GM20431 (cell line): ENCODE data around the gene NIPAL3.
"Not testable (repeated sequence)": the region's sequence is repeated elsewhere in the genome, so short reads cannot be mapped to it uniquely, and the experiment has no call there.

Experiments
- in situ Hi-C: fragments of 300-500 bp; cut with MseI, MboI; formaldehyde crosslinking; loops from one replicate; pipeline ENCODE4 v1.15.0; 2020; ENCODE audit warnings: low sequenced_read_pairs; ENCODE audit not compliant: unreplicated experiment

The NIPAL3 gene

DNA sequence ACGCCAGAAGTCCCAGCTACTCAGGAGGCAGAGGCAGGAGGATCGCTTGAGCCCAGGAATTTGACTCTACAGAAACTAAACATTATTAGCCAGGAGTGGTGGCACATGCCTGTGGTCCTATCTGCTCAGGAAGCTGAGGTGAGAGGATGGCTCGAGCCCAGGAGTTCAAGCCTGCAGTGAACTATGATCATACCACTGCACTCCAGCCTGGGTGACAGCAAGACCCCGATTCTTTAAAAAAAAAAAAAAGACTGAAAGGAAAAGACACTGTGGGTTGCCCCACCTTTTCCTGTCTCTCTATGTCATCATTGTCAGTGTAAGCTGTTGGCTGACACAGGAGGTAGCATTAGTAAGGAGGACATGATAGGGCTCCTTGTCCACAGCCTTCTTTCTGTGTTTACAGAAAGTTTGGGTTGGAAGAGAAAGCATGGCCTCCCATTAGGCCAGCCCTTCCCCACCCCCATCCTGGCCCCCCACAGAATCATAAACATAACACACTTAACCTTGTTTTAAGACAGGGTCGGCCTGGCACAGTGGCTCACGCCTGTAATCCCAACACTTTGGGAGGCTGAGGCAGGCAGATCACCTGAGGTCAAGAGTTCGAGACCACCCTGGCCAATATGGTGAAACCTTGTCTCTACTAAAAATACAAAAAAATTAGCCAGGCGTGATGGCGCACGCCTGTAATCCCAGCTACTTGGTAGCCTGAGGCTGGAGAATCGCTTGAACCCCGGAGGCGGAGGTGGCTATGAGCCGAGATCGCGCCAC, 66.4 kb downstream of the NIPAL3 start:
- in situ Hi-C loops, result no loop called here

DNA sequence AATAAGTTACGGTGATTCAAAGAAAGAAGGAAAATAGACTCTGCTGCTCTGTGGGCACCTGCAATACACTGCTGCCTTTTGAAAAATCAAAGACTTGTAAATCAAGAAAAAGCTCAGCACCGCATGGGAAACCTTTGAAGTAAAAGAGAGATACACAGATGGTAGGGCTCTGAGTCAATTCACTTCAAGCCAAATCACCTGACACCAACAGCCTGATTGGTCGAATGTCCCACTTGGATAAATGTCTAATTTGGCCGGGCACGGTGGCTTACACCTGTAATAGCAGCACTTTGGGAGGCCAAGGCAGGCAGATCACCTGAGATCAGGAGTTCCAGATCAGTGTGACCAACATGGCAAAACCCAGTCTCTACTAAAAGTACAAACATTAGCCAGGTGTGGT, 67.8 kb downstream of the NIPAL3 start:
- in situ Hi-C loops, result no loop called here

DNA sequence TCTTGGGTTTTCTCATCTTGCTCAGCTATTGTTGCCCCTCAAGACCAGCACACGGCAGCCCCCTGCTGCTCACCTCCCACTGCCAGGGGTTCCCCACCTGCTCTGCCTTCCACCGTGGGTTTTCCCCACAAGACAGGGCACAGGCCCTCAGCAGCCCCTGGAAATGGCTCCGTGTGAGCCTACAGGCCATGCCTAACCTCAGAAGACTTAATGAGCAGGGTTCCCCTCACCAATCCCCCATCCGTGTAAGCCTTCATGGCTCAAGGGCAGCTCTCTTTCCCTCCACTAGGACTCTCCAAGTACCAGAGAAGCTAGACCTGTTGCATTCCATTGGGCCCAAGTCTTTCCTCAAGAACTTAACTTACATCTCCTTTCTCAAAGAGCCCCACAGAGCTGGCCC, 68.6 kb downstream of the NIPAL3 start:
- in situ Hi-C loops, result no loop called here

DNA sequence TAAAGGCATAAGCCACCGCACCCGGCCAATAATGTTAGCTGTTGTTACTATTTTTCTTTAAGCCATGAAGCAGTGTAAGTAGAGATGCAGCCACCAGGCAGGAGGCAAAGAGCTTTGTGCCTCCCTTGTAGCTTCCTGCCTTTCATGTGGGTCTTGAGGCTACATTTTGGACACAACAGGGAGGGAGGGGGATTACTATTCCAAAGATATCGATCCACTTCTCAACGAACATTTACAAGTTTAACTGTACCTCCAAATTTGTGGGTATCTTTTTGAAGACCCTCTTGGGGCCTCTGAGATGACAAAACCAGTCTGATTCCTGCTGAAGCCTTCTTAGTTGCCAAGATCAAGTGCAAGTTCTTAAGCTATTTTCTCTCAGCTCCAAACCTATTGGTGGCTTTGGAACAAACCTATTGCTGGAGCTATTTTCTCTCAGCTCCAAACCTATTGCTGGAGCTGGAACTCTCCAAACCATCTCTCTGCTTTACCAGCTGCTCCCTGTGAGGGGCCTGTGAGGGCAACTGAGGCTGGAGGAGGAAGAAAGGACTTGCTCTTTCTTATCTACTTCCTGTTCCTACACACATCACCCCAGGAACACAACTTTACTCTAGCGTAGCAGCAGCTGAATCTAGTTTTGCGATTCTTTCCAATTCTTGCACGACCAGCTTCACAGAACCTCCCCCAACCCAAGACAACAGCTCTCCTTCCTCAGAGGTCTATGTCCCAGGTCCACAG, 70.9 kb downstream of the NIPAL3 start:
- in situ Hi-C loops, result no loop called here

DNA sequence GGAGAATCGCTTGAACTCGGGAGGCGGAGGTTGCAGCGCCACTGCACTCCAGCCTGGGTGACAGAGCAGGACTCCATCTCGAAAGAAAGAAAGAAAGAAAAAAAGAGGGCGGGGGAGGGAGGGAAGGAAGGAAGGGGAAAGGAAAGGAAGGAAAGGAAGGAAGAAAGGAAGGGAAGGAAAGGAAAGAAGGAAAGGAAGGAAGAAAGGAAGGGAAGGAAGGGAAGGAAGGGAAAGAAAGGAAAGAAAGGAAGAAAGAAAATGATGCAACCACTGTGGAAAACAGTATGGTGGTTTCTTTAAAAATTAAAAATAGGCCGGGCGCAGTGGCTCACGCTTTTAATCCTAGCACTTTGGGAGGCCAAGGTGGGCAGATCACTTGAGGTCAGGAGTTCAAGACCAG, 71.9 kb downstream of the NIPAL3 start:
- in situ Hi-C loops, result no loop called here

DNA sequence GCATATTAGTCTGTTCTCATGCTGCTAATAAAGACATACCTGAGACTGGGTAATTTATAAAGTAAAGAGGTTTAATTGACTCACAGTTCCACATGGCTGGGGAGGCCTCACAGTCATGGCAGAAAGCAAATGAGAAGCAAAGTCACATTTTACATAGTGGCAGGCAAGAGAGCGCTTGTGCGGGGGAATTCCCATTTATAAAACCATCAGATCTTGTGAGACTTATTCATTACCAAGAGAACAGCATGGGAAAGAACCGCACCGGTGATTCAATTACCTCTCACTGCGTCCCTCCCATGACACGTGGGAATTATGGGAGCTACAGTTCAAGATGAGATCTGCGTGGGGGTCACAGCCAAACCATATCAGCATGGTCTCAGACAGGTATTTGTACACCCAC, 72.6 kb downstream of the NIPAL3 start:
- in situ Hi-C loops, result not testable (repeated sequence)

DNA sequence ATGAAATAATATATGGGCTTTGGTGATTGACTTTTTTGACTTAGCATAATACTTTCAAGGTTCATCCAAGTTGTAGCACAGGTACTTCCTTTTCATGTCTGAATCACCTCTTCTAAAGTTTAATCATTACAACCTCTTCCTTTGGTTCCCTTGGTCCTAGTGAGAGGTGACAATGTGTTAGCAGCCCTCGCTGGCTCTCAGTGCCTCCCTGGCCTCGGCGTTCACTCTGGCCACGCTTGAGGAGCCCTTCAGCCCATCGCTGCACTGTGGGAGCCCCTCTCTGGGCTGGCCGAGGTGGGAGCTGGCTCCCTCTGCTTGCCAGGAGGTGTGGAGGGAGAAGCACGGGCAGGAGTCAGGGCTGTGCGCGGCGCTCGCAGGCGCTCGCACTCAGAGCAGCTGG, 74.1 kb downstream of the NIPAL3 start:
- in situ Hi-C loops, result no loop called here

DNA sequence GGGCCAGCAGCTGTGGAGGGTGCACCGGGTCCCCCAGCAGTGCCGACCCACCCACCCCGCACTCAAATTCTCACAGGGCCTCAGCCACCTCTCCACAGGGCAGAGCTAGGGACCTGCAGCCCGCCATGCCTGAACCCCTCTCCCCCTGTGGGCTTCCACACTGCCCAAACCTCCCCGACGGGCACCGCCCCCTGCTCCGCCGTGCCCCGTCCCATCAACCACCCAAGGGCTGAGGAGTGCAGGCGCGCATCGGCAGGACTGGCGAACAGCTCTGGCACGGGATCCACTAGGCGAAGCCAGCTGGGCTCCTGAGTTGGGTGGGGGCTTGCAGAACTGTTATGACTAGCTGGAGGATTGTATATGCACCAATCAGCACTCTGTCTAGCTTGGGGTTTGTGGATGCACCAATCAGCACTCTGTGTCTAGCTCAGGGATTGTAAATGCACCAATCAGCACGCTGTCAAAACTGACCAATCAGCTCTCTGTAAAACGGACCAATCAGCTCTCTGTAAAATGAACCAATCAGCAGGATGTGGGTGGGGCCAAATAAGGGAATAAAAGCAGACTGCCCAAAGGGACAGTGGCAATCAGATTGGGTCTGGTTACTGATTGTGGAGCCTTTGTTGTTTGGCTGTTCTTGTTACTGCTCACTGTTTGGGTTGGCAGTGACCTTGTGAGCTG, 74.6 kb downstream of the NIPAL3 start:
- in situ Hi-C loops, result no loop called here

DNA sequence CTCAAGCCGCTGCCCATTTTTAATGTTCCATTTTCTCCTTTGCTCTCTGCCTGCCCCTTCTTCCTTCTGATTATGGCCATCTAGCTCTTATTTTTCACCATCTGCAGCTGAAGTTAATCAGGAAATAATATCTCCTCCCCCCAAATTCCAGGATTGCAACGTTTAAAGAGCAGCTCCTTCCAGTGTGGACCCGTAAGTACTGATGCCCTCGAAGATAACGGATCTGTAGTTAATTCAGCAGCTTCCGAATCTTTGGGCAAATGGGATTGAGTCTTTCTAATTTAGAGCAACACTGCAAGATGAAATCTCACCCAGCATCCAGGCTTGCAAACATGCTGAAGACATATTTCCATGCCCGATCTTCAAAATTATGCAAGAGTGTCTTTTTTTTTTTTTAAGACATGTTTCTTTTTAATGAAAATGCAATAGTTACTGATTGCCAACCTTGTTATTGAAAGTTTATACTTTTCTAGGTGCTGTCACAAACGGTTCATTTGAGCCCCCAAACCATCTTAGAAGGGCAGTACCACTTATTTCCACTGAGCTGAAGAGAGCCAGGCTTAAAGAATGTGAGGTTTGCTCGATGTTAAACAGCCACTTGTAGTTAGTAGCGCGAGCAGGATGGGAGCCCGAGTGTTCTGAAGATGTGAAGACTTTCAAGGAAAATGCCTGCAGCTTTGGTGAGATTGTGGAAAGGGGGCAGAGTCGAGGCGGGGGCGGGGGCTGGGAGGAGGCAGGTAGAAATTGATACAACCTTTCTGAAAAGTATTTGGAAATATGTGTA, 76.2 kb downstream of the NIPAL3 start:
- in situ Hi-C loops, result no loop called here

DNA sequence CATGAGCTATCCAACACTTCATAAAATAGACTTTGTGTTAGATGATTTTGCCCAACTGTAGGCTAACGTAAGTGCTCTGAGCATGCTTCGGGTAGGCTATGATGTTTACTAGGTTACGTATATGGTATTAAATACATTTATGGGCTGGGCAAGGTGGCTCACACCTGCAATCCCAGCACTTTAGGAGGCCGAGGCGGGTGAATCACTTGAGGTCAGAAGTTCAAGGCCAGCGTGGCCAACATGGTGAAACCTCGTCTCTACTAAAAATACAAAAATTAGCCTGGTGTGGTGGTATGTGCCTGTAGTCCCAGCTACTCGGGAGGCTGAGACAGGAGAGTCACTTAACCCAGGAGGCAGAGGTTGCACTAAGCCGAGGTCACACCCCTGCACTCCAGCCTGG, 77.3 kb downstream of the NIPAL3 start:
- in situ Hi-C loops, result not testable (repeated sequence)

DNA sequence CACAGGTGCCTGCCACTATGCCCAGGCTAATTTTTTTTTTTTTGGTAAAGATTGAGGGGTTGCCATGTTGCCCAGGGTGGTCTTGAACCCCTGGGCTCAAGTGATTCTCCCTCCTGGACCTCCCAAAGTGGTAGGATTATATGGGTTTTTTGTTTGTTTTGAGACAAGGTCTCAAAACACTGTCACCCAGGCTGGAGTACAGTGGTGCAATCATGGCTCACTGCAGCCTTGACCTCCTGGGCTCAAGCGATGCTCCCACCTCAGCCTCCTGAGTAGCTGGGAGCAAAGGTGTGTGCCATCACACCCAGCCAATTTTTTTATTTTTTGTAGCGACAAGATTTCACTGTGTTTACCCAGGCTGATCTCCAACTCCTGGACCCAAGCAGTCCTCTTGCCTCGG, 78.2 kb downstream of the NIPAL3 start:
- in situ Hi-C loops, result no loop called here

DNA sequence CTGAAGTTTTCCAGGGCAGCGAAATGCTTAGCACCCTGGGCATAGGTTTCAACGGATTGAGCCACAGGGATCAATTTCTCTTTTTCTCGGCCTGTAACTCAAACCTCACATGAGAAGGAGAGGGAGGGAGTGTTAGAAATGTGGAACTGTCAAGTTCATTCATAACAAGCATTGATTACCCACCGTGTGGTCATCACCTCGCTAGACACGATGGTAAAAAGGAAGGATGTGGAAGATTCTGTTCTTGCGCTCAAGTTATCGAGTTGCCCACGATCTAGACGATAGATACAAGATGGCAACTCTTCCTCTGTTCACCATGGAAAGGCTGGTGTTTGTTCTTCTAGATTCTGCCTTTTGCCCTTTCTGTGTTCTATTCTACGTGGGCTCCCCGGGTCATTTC, 83.0 kb downstream of the NIPAL3 start:
- in situ Hi-C loops, result no loop called here

DNA sequence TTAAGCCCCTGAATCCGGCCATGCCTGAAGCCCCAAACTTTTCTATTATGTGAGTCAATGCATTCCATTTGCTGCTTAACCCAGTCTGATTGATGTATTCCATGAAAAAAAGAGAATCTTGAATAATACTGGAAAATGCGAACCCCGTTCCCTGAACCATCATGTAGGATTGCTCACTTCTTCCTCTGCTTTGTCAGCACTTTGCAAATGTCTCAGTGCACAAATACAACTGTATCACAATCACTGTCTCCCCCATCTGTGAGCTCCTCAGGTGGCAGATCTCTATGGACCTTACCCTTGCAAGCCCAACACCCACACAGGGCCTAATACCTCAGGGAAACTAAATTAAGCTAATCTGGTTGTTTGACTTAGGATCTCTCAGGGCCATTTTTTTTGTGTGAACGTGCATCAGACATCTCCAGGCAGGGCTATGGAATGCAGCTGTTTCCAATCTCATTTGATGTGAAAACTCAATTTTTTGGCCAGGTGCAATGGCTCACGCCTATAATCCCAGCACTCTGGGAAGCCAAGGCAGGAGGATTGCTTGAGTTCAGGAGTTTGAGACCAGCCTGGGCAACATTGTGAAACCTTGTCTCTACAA, 84.9 kb downstream of the NIPAL3 start:
- in situ Hi-C loops, result no loop called here

DNA sequence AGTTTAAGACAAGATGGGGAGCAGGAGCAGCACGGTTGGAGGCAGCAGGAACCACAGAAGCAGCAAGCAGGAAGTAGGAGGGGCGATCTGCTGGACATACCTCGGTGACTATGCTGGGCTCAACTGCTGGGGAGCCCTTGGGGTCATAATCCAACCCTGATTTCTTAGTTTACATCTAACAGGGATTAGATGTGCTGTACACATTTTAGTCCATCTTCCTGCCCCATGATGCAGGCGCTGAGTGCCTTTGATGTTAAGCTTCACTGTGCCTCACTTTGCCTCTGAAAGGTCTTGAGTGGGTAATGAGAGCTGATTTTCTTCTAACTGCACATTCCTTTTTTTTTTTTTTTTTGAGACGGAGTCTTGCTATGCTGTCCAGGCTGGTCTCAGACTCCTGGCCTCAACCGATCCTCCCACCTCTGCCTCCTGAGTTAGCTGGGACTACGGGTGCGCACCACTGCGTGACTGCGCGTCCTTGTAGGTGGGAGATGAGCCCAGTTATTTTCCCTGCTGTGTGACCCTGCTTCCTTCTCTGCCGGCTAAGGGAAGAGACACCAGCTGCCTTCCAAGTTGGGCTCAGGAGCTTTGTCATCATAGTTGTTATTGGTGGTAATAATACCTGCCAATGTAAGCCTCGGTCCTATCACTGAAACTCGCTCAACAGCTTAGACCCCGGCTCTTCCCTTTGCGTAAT, 85.9 kb downstream of the NIPAL3 start:
- in situ Hi-C loops, result no loop called here

DNA sequence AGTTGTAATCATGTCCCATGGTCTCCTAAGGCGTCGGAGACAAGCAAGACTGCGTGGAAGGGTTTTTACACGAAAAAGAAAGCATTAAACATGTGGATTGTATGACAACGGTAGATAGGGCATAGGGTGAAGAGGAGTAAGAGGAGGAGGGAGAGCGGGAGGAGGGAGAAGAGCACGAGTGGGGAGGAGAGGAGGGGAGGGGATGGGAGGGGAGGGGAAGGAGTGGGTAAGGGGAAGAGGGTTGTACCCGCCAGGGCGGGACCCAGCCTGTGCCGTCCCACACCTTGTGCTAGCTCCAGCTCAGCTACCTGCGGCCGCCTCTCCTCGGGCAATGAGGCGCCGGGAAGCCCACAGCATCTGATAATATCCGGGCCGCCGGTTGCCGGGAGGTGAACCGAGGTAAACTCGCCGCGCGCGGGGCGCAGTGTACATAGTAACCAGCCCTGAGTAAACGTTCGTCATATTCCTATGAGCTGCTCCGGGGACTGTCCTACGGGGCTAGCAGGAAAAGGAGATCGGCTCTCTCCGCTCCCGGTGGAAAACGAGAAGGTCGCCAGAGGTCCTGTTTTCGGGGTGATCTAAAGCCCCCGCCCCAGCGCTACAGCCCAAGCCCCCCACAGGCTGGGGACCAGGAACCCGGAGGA, 86.6 kb downstream of the NIPAL3 start:
- in situ Hi-C loops, result no loop called here

DNA sequence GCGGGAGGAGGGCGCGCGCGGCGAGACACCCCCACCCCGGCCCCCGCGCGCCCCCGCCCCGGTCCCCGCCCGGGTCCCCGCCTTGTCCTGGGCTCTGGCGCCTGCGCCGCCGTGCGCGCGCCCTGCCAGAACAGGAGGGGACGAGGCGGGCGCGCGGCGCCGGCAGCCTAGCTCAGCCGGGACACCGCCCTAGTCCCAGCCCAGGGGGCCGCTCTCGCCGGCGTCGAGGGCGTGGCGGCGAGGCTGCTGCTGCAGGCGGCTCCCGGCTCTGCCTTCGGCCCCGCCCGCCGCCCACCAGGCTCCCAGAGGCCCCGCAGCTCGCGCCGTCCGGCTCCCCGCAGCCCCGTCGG, 87.1 kb downstream of the NIPAL3 start, which contains the start of gene RCAN3:
TSS of gene RCAN3 (plus strand) at position 128 of the 350 bp plus-strand sequence. CDS start 11,537 bp downstream, outside the sequence.
- in situ Hi-C loops, result no loop called here

DNA sequence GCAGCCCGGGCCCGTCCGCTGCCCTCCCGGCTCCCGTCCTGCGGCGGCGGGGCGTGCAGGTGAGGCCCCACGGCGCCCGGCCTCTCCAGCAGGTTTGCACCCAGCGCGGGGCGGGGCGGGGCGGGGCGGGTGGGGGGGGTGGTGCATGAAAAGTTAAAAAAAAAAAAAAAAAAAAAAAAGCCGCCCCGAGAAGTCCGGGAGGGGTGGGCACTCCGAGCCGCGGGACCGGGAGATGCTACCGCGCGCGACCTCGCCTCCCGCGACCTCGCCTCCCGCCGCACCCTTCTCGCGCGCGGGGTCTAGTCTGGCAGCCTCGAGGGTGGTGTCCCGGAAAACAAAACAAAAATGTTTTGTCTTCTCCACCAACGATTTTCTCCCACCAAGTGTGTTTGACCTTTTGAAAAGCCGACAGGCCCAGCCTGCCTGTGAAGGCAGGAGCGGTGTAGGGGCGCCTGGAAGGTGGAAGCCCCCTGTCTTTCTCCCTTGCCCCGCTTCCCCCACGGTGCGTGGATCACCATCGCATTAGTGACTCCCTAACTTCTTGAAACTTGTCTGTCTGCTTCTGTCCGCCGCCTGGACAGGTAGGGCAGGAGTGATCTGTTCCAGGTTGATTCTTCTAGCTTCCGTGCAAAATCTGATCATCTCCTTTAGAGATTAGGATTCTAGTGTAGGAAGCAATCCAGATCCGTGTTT, 87.6 kb downstream of the NIPAL3 start:
- in situ Hi-C loops, result no loop called here

DNA sequence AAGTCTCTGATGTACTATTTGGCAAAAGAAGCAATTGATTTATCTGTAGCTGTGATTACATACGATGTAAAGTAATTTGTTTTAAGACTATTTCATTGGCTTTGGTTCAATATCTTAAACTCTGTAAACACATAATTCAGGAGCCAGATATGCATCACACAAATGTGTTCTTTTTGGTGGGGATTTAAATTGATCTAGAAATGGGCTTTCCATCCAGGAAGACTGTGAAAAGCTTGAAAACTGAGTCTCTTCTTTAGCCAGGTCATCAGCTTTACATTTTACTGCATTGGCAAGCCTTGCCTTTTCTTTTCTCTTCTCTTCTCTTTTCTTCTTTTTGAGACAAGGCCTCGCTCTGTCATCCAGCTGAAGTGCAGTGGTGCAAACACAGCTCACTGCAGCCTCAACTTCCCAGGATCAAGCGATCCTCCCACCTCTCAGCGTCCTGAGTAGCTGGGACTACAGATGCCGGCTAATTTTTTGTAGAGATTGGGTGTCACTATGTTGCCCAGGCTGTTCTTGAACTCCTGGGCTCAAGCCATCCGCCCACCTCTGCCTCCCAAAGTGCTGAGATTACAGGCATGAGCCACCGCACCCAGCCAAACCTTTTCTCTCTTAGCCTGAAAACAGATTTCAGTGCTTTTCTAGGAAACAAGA, 88.4 kb downstream of the NIPAL3 start:
- in situ Hi-C loops, result no loop called here
